C4-2B (cell line): ENCODE data around the gene EFNB2.

Source experiments
- ZFX ChIP-seq: fragments of 450-650 bp; IDR thresholded peaks from 2 replicates; pipeline ENCODE4 v1.6.1; 2017
- TF ChIP-seq, protein P1 (sequence below): fragments of 450-650 bp; conservative IDR thresholded peaks from 2 replicates; pipeline ENCODE4 v1.5.1; 2017; ENCODE audit warnings: mild to moderate bottlenecking

- TF ChIP-seq, protein P1, sequence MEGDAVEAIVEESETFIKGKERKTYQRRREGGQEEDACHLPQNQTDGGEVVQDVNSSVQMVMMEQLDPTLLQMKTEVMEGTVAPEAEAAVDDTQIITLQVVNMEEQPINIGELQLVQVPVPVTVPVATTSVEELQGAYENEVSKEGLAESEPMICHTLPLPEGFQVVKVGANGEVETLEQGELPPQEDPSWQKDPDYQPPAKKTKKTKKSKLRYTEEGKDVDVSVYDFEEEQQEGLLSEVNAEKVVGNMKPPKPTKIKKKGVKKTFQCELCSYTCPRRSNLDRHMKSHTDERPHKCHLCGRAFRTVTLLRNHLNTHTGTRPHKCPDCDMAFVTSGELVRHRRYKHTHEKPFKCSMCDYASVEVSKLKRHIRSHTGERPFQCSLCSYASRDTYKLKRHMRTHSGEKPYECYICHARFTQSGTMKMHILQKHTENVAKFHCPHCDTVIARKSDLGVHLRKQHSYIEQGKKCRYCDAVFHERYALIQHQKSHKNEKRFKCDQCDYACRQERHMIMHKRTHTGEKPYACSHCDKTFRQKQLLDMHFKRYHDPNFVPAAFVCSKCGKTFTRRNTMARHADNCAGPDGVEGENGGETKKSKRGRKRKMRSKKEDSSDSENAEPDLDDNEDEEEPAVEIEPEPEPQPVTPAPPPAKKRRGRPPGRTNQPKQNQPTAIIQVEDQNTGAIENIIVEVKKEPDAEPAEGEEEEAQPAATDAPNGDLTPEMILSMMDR: no peak
- TF ChIP-seq ZFX: no peak
These were observed 5.2 kb downstream of the EFNB2 start for GRCh38 chr13:106530171-106530851.
